SH-SY5Y (cell line): ENCODE measurements around the gene LYAR.

Source experiments
- GATA2 ChIP-seq: IDR thresholded peaks from 2 replicates; pipeline ENCODE4 v1.6.1; 2011; ENCODE audit warnings: mild to moderate bottlenecking, low read depth, low read length
- GATA3 ChIP-seq: IDR thresholded peaks from 2 replicates; pipeline ENCODE4 v1.6.1; 2011; ENCODE audit warnings: low read depth, mild to moderate bottlenecking, low read length, moderate library complexity

DNA sequence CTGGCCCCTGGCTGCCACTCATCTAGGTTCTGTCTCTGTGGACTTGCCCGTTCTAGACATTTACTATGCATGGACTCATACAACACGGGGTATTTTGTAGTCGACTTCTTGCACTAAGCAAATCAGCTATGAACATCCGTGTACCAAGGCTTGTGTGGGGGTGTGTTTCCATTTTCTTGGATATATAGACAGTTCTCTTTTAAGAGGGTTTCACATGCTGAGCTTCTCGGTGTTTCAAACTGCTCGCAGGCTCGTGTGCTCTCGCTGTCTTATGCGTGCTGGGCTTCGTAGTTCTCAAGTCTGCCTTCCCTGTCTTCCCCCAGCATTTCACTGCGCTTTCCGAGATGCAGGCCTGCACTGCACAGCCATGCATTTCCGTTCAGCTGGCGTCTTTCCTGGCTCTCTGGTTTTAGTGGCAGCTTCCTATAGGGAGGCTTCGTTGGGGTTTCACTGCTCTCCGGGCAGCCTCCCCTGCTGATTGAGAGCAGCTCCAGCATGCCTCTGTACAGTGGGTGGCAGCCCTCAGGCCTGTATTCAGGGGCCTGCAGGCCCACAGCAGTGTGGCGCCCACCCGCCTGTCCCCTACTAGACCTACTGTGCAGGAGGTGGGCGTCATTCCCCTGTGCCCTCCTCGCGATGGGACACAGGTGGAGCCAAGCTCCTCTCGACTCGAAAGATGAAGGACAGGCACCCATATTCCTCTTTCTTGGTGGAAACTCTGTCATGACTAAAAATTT lies 27.7 kb upstream of the LYAR start:
- TF ChIP-seq GATA2 = no peak
- TF ChIP-seq GATA3 = no peak
